Muscle layer of duodenum (tissue), 2 donors: ENCODE data around the gene HS2ST1.
"Not testable (repeated sequence)": the region's sequence is repeated elsewhere in the genome, so short reads cannot be mapped to it uniquely, and the experiment has no call there.

ENCODE experiments used
- H3K27ac ChIP-seq: one replicate; pipeline ENCODE4 v1.7.0; 2013; ENCODE audit warnings: mild to moderate bottlenecking, low read length
- H3K27me3 ChIP-seq: one replicate; pipeline ENCODE4 v1.7.0; 2013; ENCODE audit warnings: low read depth, mild to moderate bottlenecking, control low read depth, low read length
- H3K36me3 ChIP-seq, 2 donors: one replicate each; pipeline ENCODE4 v1.7.0; 2013; ENCODE audit warnings: low read length in 2 of 2, control low read depth in 1 of 2, mild to moderate bottlenecking in 1 of 2; ENCODE audit not compliant: insufficient read depth in 2 of 2, control insufficient read depth in 1 of 2
- H3K4me1 ChIP-seq, 2 donors: one replicate each; pipeline ENCODE4 v1.7.0; 2013; ENCODE audit warnings: low read length in 2 of 2, mild to moderate bottlenecking in 2 of 2, control low read depth in 1 of 2, moderate library complexity in 1 of 2; ENCODE audit not compliant: insufficient read depth in 2 of 2, control insufficient read depth in 1 of 2
- H3K4me3 ChIP-seq, 2 donors: one replicate each; pipeline ENCODE4 v1.7.0; 2013; ENCODE audit warnings: low read length in 2 of 2, low read depth in 1 of 2, mild to moderate bottlenecking in 1 of 2
- H3K9me3 ChIP-seq, 2 donors: one replicate each; pipeline ENCODE4 v1.7.0; 2013; ENCODE audit warnings: low read length in 2 of 2, control low read depth in 1 of 2, mild to moderate bottlenecking in 1 of 2; ENCODE audit not compliant: control insufficient read depth in 1 of 2
- donor health status: healthy.

HS2ST1 gene

DNA sequence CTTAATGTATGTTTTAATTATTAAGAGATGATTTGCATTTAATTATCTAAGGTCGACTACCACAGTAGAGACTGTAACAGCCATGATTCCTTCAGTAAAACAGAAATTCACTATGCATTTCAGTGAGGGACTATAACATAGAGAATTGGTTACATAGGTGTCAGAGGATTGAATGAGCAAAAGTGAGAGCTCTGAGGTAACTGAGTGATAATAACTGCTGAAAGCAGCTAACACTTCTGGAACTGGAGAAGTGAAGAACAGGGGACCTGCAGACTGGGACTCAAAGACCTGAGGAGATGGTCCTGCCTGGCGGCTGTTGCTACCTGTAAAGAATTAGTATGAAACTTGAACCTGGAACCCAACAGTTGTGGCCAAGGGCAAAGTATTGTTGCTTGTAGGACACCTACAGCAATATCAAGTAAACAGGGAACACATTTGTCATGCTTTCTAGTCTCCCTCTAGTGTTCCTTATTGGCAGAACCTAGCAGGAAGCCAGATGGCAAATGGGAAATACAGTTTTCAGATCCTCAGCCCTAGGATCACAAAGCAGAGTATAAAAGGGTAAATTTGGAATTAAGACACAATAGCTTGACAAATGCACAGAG, 110.6 kb downstream of the HS2ST1 start:
- H3K36me3 ChIP-seq = no peaks in the 10 kb centered on the region
- no peaks in the 10 kb centered on the region for H3K4me1 ChIP-seq
- no peaks in the 10 kb centered on the region for H3K27me3 ChIP-seq
- H3K9me3 ChIP-seq = no peaks in the 10 kb centered on the region
- H3K4me3 ChIP-seq = no peak overlapping the region
- no peak overlapping the region for H3K27ac ChIP-seq

- H3K36me3 ChIP-seq, H3K4me3 ChIP-seq, H3K9me3 ChIP-seq, H3K27ac ChIP-seq, H3K4me1 ChIP-seq, H3K27me3 ChIP-seq: not testable (repeated sequence)
Measured at GRCh38 chr1:87027561-87027960, 113.1 kb downstream of the HS2ST1 start.

DNA sequence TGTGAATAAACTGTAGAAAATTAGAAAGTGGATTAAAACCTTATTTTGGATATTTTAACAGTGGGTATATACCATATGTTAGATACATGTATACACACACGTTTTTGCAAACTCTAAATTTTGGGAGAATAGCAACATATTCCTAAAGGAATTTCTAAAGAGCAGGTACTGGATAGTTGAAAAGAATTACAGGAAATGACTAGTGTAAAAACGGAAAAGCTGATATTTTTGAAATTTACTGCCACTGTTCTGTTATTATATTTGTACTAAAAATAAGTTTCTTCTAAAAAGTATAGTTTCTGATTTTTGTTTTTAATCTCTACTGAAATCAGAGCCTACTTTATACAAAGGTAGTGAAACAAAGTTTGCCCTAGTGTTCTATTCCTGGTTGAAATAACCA, 114.1 kb downstream of the HS2ST1 start:
- no peak overlapping the region for H3K4me3 ChIP-seq
- no peaks in the 10 kb centered on the region for H3K4me1 ChIP-seq
- no peak overlapping the region for H3K27ac ChIP-seq
- H3K27me3 ChIP-seq = no peaks in the 10 kb centered on the region
- no peaks in the 10 kb centered on the region for H3K9me3 ChIP-seq
- no peaks in the 10 kb centered on the region for H3K36me3 ChIP-seq

- no peak overlapping the region for H3K27ac ChIP-seq
- no peaks in the 10 kb centered on the region for H3K27me3 ChIP-seq
- H3K9me3 ChIP-seq = no peaks in the 10 kb centered on the region
- no peaks in the 10 kb centered on the region for H3K36me3 ChIP-seq
- no peak overlapping the region for H3K4me3 ChIP-seq
- H3K4me1 ChIP-seq = no peaks in the 10 kb centered on the region
Measured at GRCh38 chr1:87030740-87031690, 116.6 kb downstream of the HS2ST1 start.

DNA sequence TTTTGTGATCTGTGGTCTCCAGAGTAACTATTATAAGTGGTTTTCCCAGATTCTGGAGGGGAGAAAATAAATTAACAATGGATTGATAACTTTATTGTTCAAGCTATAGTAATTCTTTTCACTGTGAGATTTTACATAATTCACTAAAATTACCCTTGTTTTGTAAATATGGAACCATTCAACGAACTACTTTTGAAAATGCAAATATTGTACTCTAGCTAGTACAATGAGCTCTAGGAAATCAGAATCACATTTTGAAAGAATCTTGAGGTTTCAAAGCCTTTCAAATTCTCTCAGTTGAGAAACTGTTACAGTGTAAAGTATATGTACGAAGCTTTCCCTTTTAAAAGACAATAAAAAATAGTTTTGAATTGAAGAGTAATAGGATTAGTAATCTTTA, 119.9 kb downstream of the HS2ST1 start:
- Histone ChIP-seq H3K27ac (no peak overlapping the region), H3K9me3 (no peaks in the 10 kb centered on the region), H3K4me3 (no peak overlapping the region), H3K36me3 (no peaks in the 10 kb centered on the region), H3K4me1 (no peaks in the 10 kb centered on the region), H3K27me3 (no peaks in the 10 kb centered on the region)

- no peak overlapping the region for H3K4me3 ChIP-seq
- H3K36me3 ChIP-seq = no peaks in the 10 kb centered on the region
- H3K4me1 ChIP-seq = no peaks in the 10 kb centered on the region
- H3K27me3 ChIP-seq = no peaks in the 10 kb centered on the region
- no peaks in the 10 kb centered on the region for H3K9me3 ChIP-seq
- no peak overlapping the region for H3K27ac ChIP-seq
Measured at GRCh38 chr1:87039096-87039495, 124.7 kb downstream of the HS2ST1 start.

- Histone ChIP-seq H3K36me3 (no peaks in the 10 kb centered on the region), H3K9me3 (no peaks in the 10 kb centered on the region)
Measured at GRCh38 chr1:87042111-87042811, 127.8 kb downstream of the HS2ST1 start.

DNA sequence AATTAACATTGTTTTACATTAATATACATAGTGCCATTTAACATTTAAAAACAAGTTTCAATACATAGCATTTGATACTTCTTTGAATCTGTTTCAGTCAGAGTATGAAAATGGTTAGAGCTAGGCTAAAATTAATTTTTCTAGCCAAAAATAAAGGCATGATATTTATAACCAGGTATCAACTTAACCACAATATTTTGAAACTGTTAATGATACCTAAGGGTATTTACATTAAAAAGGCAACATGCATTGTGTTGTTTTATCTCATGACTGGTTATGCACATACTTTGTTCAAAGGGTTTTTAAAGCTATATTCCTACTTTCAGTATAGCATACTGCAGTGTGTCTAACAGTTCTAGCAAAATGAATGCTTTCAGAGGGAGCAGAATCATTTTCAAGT, 130.0 kb downstream of the HS2ST1 start:
- no peak overlapping the region for H3K27ac ChIP-seq
- no peaks in the 10 kb centered on the region for H3K27me3 ChIP-seq
- peaks cover 0 to 3% of the 10 kb centered on the region in 2 donors for H3K9me3 ChIP-seq
- no peak overlapping the region for H3K4me3 ChIP-seq
- H3K4me1 ChIP-seq = no peaks in the 10 kb centered on the region
- H3K36me3 ChIP-seq = no peaks in the 10 kb centered on the region

More at GRCh38 chr1:87042111-87042811, 127.8 kb downstream of the HS2ST1 start:
- Histone ChIP-seq H3K27me3 (no peaks in the 10 kb centered on the region), H3K4me3 (no peak overlapping the region), H3K4me1 (no peaks in the 10 kb centered on the region), H3K27ac (no peak overlapping the region)

DNA sequence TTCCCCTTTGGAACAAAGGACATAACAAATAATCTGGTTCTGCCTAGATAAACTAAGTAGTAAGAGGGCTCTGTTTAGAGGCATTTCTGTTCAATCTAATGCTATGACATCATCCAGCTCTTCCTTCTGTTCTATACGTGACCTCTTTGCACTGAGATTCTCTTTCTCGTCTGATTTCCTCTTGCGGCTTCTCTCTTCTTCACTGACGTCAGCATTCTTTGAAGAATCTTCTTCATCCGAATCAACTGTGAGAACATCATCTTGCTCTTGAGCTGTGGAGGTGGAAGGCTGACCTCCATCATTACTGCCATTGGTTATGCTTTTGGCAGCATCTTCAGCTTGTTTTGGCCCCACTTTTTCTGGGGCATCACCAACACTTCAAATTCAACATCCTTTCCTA, 130.4 kb downstream of the HS2ST1 start:
- Histone ChIP-seq H3K4me1 (no peaks in the 10 kb centered on the region), H3K27ac (no peak overlapping the region), H3K4me3 (no peak overlapping the region), H3K27me3 (no peaks in the 10 kb centered on the region), H3K36me3 (no peaks in the 10 kb centered on the region), H3K9me3 (peaks cover 0 to 3% of the 10 kb centered on the region in 2 donors)

DNA sequence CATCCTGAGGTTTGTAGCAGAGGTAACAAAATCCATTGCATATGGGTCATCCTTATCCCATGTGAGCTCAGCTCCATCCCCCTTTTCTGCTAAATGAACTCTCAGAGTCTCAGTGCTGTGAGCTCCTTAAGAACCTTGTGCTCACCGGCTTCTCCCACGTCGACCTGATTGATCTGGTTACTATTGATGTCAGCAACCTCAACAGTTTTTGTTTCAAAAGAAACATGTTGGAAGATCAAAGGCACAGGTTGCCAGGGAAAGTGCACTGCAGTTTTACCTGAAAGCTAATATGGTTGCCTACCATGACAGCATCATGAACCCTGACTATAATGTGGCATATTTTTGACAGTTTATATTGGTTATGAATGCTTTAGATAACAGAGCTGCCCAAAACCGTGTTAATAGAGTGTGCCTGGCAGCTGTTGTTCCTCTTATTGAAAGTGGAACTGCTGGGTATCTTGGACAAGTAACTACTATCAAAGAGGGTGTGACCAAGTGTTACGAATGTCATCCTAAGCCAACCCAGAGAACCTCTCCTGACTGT, 131.4 kb downstream of the HS2ST1 start:
- Histone ChIP-seq H3K27me3 (no peaks in the 10 kb centered on the region), H3K4me3 (no peak overlapping the region), H3K36me3 (no peaks in the 10 kb centered on the region), H3K27ac (no peak overlapping the region), H3K9me3 (peaks cover 0 to 3% of the 10 kb centered on the region in 2 donors), H3K4me1 (no peaks in the 10 kb centered on the region)

DNA sequence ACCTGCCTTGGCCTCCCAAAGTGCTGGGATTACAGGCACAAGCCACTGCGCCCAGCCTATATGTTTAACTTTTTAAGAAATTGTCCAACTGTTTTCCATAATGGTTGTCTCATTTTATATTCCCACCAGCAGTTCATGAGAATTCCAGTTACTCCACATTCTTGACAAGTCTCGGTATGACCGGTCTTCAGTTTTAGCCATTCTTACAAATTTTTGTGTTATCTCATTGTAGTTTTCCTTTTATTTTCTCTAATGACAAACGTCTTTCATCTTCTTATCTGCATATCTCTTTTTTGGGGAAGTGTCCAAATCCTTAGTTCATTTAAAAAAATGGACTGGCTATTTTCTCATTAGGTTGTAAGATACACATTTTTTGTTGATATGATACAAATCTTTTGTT, 132.5 kb downstream of the HS2ST1 start:
- H3K4me3 ChIP-seq = no peak overlapping the region
- no peaks in the 10 kb centered on the region for H3K36me3 ChIP-seq
- no peaks in the 10 kb centered on the region for H3K27me3 ChIP-seq
- peaks cover 0 to 3% of the 10 kb centered on the region in 2 donors for H3K9me3 ChIP-seq
- H3K4me1 ChIP-seq = no peaks in the 10 kb centered on the region
- no peak overlapping the region for H3K27ac ChIP-seq
